ENCODE results near the gene POLR2F.

- TF ChIP-seq, protein P1, sequence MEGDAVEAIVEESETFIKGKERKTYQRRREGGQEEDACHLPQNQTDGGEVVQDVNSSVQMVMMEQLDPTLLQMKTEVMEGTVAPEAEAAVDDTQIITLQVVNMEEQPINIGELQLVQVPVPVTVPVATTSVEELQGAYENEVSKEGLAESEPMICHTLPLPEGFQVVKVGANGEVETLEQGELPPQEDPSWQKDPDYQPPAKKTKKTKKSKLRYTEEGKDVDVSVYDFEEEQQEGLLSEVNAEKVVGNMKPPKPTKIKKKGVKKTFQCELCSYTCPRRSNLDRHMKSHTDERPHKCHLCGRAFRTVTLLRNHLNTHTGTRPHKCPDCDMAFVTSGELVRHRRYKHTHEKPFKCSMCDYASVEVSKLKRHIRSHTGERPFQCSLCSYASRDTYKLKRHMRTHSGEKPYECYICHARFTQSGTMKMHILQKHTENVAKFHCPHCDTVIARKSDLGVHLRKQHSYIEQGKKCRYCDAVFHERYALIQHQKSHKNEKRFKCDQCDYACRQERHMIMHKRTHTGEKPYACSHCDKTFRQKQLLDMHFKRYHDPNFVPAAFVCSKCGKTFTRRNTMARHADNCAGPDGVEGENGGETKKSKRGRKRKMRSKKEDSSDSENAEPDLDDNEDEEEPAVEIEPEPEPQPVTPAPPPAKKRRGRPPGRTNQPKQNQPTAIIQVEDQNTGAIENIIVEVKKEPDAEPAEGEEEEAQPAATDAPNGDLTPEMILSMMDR (IDR thresholded peaks at IDR 0.05) = no peak
- no peak for TF ChIP-seq POLR2A (IDR thresholded peaks at IDR 0.05)
Observed at GRCh38 chr22:37930270-37930951, 23.1 kb upstream of the POLR2F start.

All from lower leg skin (tissue), 3 donors.